GM19438 (cell line): ENCODE results near the gene NBEA.
"Not testable (repeated sequence)": the region's sequence is repeated elsewhere in the genome, so short reads cannot be mapped to it uniquely, and the experiment has no call there.

Experiments
- ATAC-seq: cut with Tn5 transposase; IDR thresholded peaks from one replicate; pipeline ENCODE4 v1.9.1; 2021; ENCODE audit warnings: low read depth; ENCODE audit not compliant: unreplicated experiment

The NBEA gene

GRCh38 chr13:34941835-34942731 is at the start of gene NBEA:
NBEA (plus strand) TSS chr13:34942270; CDS start chr13:34942821, 551 bp downstream.
- peak; percentile 73 for ATAC-seq

- ATAC-seq: no peak
Measured at GRCh38 chr13:34894756-34895155, 47.3 kb upstream of the NBEA start.

- ATAC-seq: no peak
Measured at GRCh38 chr13:34897220-34897619, 44.9 kb upstream of the NBEA start.

- ATAC-seq: no peak
Measured at GRCh38 chr13:34899888-34900287, 42.2 kb upstream of the NBEA start.

GRCh38 chr13:34900288-34900739 is 41.8 kb upstream of the NBEA start:
- no peak for ATAC-seq

- ATAC-seq: no peak
Measured at GRCh38 chr13:34901572-34901971, 40.5 kb upstream of the NBEA start.

GRCh38 chr13:34911159-34911558 is 30.9 kb upstream of the NBEA start:
- no peak for ATAC-seq

- no peak for ATAC-seq
Measured at GRCh38 chr13:34913040-34913439, 29.0 kb upstream of the NBEA start.

GRCh38 chr13:34914416-34914815 is 27.7 kb upstream of the NBEA start:
- no peak for ATAC-seq

GRCh38 chr13:34926508-34926907 is 15.6 kb upstream of the NBEA start:
- ATAC-seq: no peak

GRCh38 chr13:34928676-34929075 is 13.4 kb upstream of the NBEA start:
- not testable (repeated sequence) for ATAC-seq

GRCh38 chr13:34931572-34931971 is 10.5 kb upstream of the NBEA start:
- ATAC-seq: no peak

- ATAC-seq: no peak
Measured at GRCh38 chr13:34933349-34933748, 8.7 kb upstream of the NBEA start.

- no peak for ATAC-seq
Measured at GRCh38 chr13:34933786-34934185, 8.3 kb upstream of the NBEA start.

GRCh38 chr13:34935841-34936240 is 6.2 kb upstream of the NBEA start:
- ATAC-seq: no peak

- ATAC-seq: no peak
Measured at GRCh38 chr13:34939771-34940170, 2.3 kb upstream of the NBEA start.

- no peak for ATAC-seq
Measured at GRCh38 chr13:34941436-34941834, 635 bp upstream of the NBEA start.

- ATAC-seq: peak; percentile 21
Measured at GRCh38 chr13:34942732-34943435, 814 bp downstream of the NBEA start.

GRCh38 chr13:34943436-34944273 is 1.6 kb downstream of the NBEA start:
- ATAC-seq: no peak

- no peak for ATAC-seq
Measured at GRCh38 chr13:34944274-34944634, 2.2 kb downstream of the NBEA start.

GRCh38 chr13:34944751-34945150 is 2.7 kb downstream of the NBEA start:
- ATAC-seq: no peak
